GM10266 (cell line): ENCODE data around the gene TLR10.

Experiments used
- DNase-seq: peaks from one replicate; pipeline ENCODE4 v3.0.0; 2012; ENCODE audit errors: extremely low spot score
- TF ChIP-seq, protein P1 (sequence below): IDR thresholded peaks from 2 replicates; pipeline ENCODE4 v1.5.1; 2012; ENCODE audit warnings: mild to moderate bottlenecking, low read depth; ENCODE audit not compliant: control insufficient read depth, insufficient read depth; ENCODE audit errors: missing control alignments

The TLR10 gene

GRCh38 chr4:38723726-38724474 lies 58.9 kb downstream of the TLR10 start:
- TF ChIP-seq, protein P1, sequence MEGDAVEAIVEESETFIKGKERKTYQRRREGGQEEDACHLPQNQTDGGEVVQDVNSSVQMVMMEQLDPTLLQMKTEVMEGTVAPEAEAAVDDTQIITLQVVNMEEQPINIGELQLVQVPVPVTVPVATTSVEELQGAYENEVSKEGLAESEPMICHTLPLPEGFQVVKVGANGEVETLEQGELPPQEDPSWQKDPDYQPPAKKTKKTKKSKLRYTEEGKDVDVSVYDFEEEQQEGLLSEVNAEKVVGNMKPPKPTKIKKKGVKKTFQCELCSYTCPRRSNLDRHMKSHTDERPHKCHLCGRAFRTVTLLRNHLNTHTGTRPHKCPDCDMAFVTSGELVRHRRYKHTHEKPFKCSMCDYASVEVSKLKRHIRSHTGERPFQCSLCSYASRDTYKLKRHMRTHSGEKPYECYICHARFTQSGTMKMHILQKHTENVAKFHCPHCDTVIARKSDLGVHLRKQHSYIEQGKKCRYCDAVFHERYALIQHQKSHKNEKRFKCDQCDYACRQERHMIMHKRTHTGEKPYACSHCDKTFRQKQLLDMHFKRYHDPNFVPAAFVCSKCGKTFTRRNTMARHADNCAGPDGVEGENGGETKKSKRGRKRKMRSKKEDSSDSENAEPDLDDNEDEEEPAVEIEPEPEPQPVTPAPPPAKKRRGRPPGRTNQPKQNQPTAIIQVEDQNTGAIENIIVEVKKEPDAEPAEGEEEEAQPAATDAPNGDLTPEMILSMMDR: no peak
- DNase-seq: no peak

DNA sequence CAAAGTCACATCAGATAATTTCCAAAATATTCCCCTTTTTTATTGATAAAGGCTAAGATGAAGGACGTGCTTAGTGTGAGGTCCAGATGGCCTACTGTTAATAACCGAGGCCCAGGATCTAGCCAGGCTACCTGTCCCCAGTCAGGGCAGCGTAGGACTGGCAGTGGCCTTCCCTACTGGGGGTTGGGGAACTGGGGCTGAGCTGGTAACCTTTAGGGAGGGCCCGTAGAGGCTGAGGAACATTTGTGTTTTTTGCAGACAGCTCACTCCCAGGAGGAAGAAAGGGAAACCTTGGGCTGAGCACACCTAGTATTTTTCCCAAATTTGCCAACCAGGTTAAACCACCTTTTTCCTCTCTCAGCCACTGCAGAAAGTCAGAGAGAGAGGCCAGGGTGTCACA lies 59.7 kb downstream of the TLR10 start:
- TF ChIP-seq, protein P1: no peak
- DNase-seq: no peak
